Mononuclear cell (primary cell): ENCODE measurements around the gene DEFB113. TPM values are rescaled to one million over a fixed set of nuclear protein-coding genes. Genes with fewer than 3 reads are reported as not detected.
"Not testable (repeated sequence)": the region's sequence is repeated elsewhere in the genome, so short reads cannot be mapped to it uniquely, and the experiment has no call there.

ENCODE experiments used
- H3K27me3 ChIP-seq: 2 replicates; pipeline ENCODE4 v1.6.0; 2011; ENCODE audit warnings: low read length, control low read depth; ENCODE audit not compliant: insufficient read depth
- H3K4me1 ChIP-seq: 2 replicates; pipeline ENCODE4 v1.5.1; 2011; ENCODE audit warnings: mild to moderate bottlenecking, low read length, control low read depth; ENCODE audit not compliant: insufficient read depth
- H3K4me3 ChIP-seq: 2 replicates; pipeline ENCODE4 v1.5.1; 2011; ENCODE audit warnings: mild to moderate bottlenecking, low read length, moderate library complexity
- H3K9me3 ChIP-seq: 2 replicates; pipeline ENCODE4 v1.5.1; 2011; ENCODE audit warnings: low read depth, mild to moderate bottlenecking, control low read depth, low read length
- total RNA-seq: library from RNA; depleted of rRNA; stranded (reverse); fragments of >200 nt; gene quantifications from one replicate; pipeline ENCODE4 v1.2.3, GENCODE V29; 2012

Gene DEFB113
- total RNA-seq, 1 donor = not detected

GRCh38 chr6:49951926-49952325 lies 17.5 kb downstream of the DEFB113 start:
- Histone ChIP-seq H3K9me3 (no peaks in the 10 kb centered on the region), H3K4me1 (no peaks in the 10 kb centered on the region), H3K4me3 (no peak overlapping the region), H3K27me3 (no peaks in the 10 kb centered on the region)

- no peak overlapping the region for H3K4me3 ChIP-seq
- H3K27me3 ChIP-seq = no peaks in the 10 kb centered on the region
- H3K9me3 ChIP-seq = peaks cover 4% of the 10 kb centered on the region
- no peaks in the 10 kb centered on the region for H3K4me1 ChIP-seq
Observed at GRCh38 chr6:49950415-49950751, 19.0 kb downstream of the DEFB113 start.

- H3K27me3 ChIP-seq = no peaks in the 10 kb centered on the region
- no peak overlapping the region for H3K4me3 ChIP-seq
- no peaks in the 10 kb centered on the region for H3K4me1 ChIP-seq
- peaks cover 10% of the 10 kb centered on the region for H3K9me3 ChIP-seq
Observed at GRCh38 chr6:49949062-49949461, 20.4 kb downstream of the DEFB113 start.

- H3K27me3 ChIP-seq = no peaks in the 10 kb centered on the region
- no peaks in the 10 kb centered on the region for H3K4me1 ChIP-seq
Observed at GRCh38 chr6:49946835-49947234, 22.6 kb downstream of the DEFB113 start.

GRCh38 chr6:49944068-49944467 lies 25.4 kb downstream of the DEFB113 start:
- not testable (repeated sequence) for H3K27me3 ChIP-seq, H3K9me3 ChIP-seq, H3K4me1 ChIP-seq, H3K4me3 ChIP-seq

More at GRCh38 chr6:49946835-49947234, 22.6 kb downstream of the DEFB113 start:
- no peak overlapping the region for H3K4me3 ChIP-seq
- H3K9me3 ChIP-seq = peaks cover 10% of the 10 kb centered on the region

GRCh38 chr6:49939993-49940498 lies 29.4 kb downstream of the DEFB113 start:
- H3K9me3 ChIP-seq = peaks cover 3% of the 10 kb centered on the region
- no peaks in the 10 kb centered on the region for H3K4me1 ChIP-seq
- H3K4me3 ChIP-seq = no peak overlapping the region
- H3K27me3 ChIP-seq = no peaks in the 10 kb centered on the region

- H3K9me3 ChIP-seq = no peaks in the 10 kb centered on the region
- no peak overlapping the region for H3K4me3 ChIP-seq
- H3K4me1 ChIP-seq = no peaks in the 10 kb centered on the region
- no peaks in the 10 kb centered on the region for H3K27me3 ChIP-seq
Observed at GRCh38 chr6:49937811-49938210, 31.6 kb downstream of the DEFB113 start.

GRCh38 chr6:49937017-49937416 lies 32.4 kb downstream of the DEFB113 start:
- Histone ChIP-seq H3K4me3 (no peak overlapping the region), H3K27me3 (no peaks in the 10 kb centered on the region), H3K4me1 (no peaks in the 10 kb centered on the region), H3K9me3 (no peaks in the 10 kb centered on the region)

- Histone ChIP-seq H3K27me3 (no peaks in the 10 kb centered on the region), H3K9me3 (no peaks in the 10 kb centered on the region), H3K4me1 (no peaks in the 10 kb centered on the region), H3K4me3 (no peak overlapping the region)
Observed at GRCh38 chr6:49935387-49935786, 34.0 kb downstream of the DEFB113 start.

- Histone ChIP-seq H3K9me3 (no peaks in the 10 kb centered on the region), H3K4me3 (no peak overlapping the region), H3K27me3 (no peaks in the 10 kb centered on the region), H3K4me1 (no peaks in the 10 kb centered on the region)
Observed at GRCh38 chr6:49934770-49935169, 34.7 kb downstream of the DEFB113 start.

- no peaks in the 10 kb centered on the region for H3K27me3 ChIP-seq
- no peaks in the 10 kb centered on the region for H3K4me1 ChIP-seq
- H3K9me3 ChIP-seq = no peaks in the 10 kb centered on the region
- H3K4me3 ChIP-seq = no peak overlapping the region
Observed at GRCh38 chr6:49933526-49933925, 35.9 kb downstream of the DEFB113 start.

- H3K4me3 ChIP-seq = no peak overlapping the region
- no peaks in the 10 kb centered on the region for H3K27me3 ChIP-seq
- no peaks in the 10 kb centered on the region for H3K9me3 ChIP-seq
- H3K4me1 ChIP-seq = no peaks in the 10 kb centered on the region
Observed at GRCh38 chr6:49929340-49929739, 40.1 kb downstream of the DEFB113 start.

- H3K9me3 ChIP-seq = no peaks in the 10 kb centered on the region
- H3K4me1 ChIP-seq = no peaks in the 10 kb centered on the region
- no peaks in the 10 kb centered on the region for H3K27me3 ChIP-seq
- H3K4me3 ChIP-seq = no peak overlapping the region
Observed at GRCh38 chr6:49923826-49924225, 45.6 kb downstream of the DEFB113 start.

GRCh38 chr6:49919935-49920644 lies 49.3 kb downstream of the DEFB113 start:
- no peak overlapping the region for H3K4me3 ChIP-seq
- no peaks in the 10 kb centered on the region for H3K27me3 ChIP-seq
- H3K4me1 ChIP-seq = no peaks in the 10 kb centered on the region
- no peaks in the 10 kb centered on the region for H3K9me3 ChIP-seq

- Histone ChIP-seq H3K4me1 (no peaks in the 10 kb centered on the region), H3K9me3 (no peaks in the 10 kb centered on the region), H3K4me3 (no peak overlapping the region), H3K27me3 (no peaks in the 10 kb centered on the region)
Observed at GRCh38 chr6:49919261-49919660, 50.2 kb downstream of the DEFB113 start.

- Histone ChIP-seq H3K4me1 (no peaks in the 10 kb centered on the region), H3K9me3 (no peaks in the 10 kb centered on the region), H3K27me3 (no peaks in the 10 kb centered on the region), H3K4me3 (no peak overlapping the region)
Observed at GRCh38 chr6:49918787-49919186, 50.6 kb downstream of the DEFB113 start.
